Keratinocyte (primary cell): ENCODE data around the gene RDH12.

ENCODE experiments used
- EZH2 ChIP-seq: IDR thresholded peaks from one replicate; pipeline ENCODE4 v1.6.1; 2012; ENCODE audit warnings: inconsistent platforms, mild to moderate bottlenecking, low read length, moderate library complexity
- TF ChIP-seq, protein P1 (sequence below), 3 experiments: IDR thresholded peaks in 1 of 3; conservative IDR thresholded peaks in 1 of 3; optimal IDR thresholded peaks in 1 of 3; 2 replicates in 2 of 3; 3 replicates in 1 of 3; pipeline versions ENCODE3 to v1.5.1; 2011; ENCODE audit warnings: low read length in 3 of 3, mild to moderate bottlenecking in 3 of 3, moderate library complexity in 2 of 3, control low read depth in 1 of 3, inconsistent platforms in 1 of 3; ENCODE audit not compliant: insufficient read depth in 2 of 3; ENCODE audit errors: extremely low read depth in 1 of 3

- TF ChIP-seq, protein P1, sequence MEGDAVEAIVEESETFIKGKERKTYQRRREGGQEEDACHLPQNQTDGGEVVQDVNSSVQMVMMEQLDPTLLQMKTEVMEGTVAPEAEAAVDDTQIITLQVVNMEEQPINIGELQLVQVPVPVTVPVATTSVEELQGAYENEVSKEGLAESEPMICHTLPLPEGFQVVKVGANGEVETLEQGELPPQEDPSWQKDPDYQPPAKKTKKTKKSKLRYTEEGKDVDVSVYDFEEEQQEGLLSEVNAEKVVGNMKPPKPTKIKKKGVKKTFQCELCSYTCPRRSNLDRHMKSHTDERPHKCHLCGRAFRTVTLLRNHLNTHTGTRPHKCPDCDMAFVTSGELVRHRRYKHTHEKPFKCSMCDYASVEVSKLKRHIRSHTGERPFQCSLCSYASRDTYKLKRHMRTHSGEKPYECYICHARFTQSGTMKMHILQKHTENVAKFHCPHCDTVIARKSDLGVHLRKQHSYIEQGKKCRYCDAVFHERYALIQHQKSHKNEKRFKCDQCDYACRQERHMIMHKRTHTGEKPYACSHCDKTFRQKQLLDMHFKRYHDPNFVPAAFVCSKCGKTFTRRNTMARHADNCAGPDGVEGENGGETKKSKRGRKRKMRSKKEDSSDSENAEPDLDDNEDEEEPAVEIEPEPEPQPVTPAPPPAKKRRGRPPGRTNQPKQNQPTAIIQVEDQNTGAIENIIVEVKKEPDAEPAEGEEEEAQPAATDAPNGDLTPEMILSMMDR (optimal IDR thresholded peaks at IDR 0.05 in 1 of 3, IDR thresholded peaks at IDR 0.05 in 1 of 3, conservative IDR thresholded peaks at IDR 0.05 in 1 of 3; ENCODE audit: extremely low read depth in 1 of 3, insufficient read depth in 2 of 3, low read length in 3 of 3), result no peak
- no peak for TF ChIP-seq EZH2
Measured at GRCh38 chr14:67675219-67675582, 26.5 kb upstream of the RDH12 start.
